ENCODE data around the gene SMYD2.
A peak's percentile ranks its signal among the peaks of the same experiment; 100 is the strongest.

Gene SMYD2

GRCh38 chr1:214329470-214330220, 48.7 kb downstream of the SMYD2 start:
- DNase-seq (ENCODE audit: low read depth) = no peak

- DNase-seq (ENCODE audit: low read depth) = no peak
Measured at GRCh38 chr1:214330222-214330621, 49.3 kb downstream of the SMYD2 start.

- DNase-seq (ENCODE audit: low read depth) = no peak
Measured at GRCh38 chr1:214330715-214331114, 49.8 kb downstream of the SMYD2 start.

- DNase-seq (ENCODE audit: low read depth) = no peak
Measured at GRCh38 chr1:214331180-214331579, 50.2 kb downstream of the SMYD2 start.

GRCh38 chr1:214331827-214332423, 51.0 kb downstream of the SMYD2 start:
- peak; percentile 36 for DNase-seq (ENCODE audit: low read depth)

GRCh38 chr1:214332946-214333798, 52.2 kb downstream of the SMYD2 start:
- peak; percentile 11 for DNase-seq (ENCODE audit: low read depth)

GRCh38 chr1:214335567-214335966, 54.6 kb downstream of the SMYD2 start:
- DNase-seq (ENCODE audit: low read depth) = no peak

GRCh38 chr1:214337015-214337414, 56.1 kb downstream of the SMYD2 start:
- DNase-seq (ENCODE audit: low read depth) = no peak

- DNase-seq (ENCODE audit: low read depth) = no peak
Measured at GRCh38 chr1:214337511-214337910, 56.6 kb downstream of the SMYD2 start.

- no peak for DNase-seq (ENCODE audit: low read depth)
Measured at GRCh38 chr1:214338212-214338611, 57.3 kb downstream of the SMYD2 start.

GRCh38 chr1:214341459-214341858, 60.5 kb downstream of the SMYD2 start:
- no peak for DNase-seq (ENCODE audit: low read depth)

- DNase-seq (ENCODE audit: low read depth) = no peak
Measured at GRCh38 chr1:214341932-214342331, 61.0 kb downstream of the SMYD2 start.

- DNase-seq (ENCODE audit: low read depth) = no peak
Measured at GRCh38 chr1:214342525-214342924, 61.6 kb downstream of the SMYD2 start.

- no peak for DNase-seq (ENCODE audit: low read depth)
Measured at GRCh38 chr1:214344897-214345296, 63.9 kb downstream of the SMYD2 start.

- no peak for DNase-seq (ENCODE audit: low read depth)
Measured at GRCh38 chr1:214349008-214349407, 68.0 kb downstream of the SMYD2 start.

GRCh38 chr1:214349781-214350180, 68.8 kb downstream of the SMYD2 start:
- DNase-seq (ENCODE audit: low read depth) = no peak

GRCh38 chr1:214351551-214352277, 70.8 kb downstream of the SMYD2 start:
- DNase-seq (ENCODE audit: low read depth) = no peak

GRCh38 chr1:214352838-214353237, 71.9 kb downstream of the SMYD2 start:
- no peak for DNase-seq (ENCODE audit: low read depth)

- no peak for DNase-seq (ENCODE audit: low read depth)
Measured at GRCh38 chr1:214354440-214355148, 73.6 kb downstream of the SMYD2 start.

- no peak for DNase-seq (ENCODE audit: low read depth)
Measured at GRCh38 chr1:214360116-214360515, 79.2 kb downstream of the SMYD2 start.

GRCh38 chr1:214360525-214361164, 79.7 kb downstream of the SMYD2 start:
- no peak for DNase-seq (ENCODE audit: low read depth)

Measured in activated T-cell treated with anti-CD3 and anti-CD28 coated beads for 24 hours (primary cell).